HCT116 (cell line): ENCODE results near the gene TKTL1. TPM values are rescaled to one million over a fixed set of nuclear protein-coding genes. Genes with fewer than 3 reads are reported as not detected.

Experiments used
- ATAC-seq: fragments of 200-7000 bp; cut with Tn5 transposase; 2 replicates; pipeline ENCODE4 v1.9.1; 2020; ENCODE audit warnings: mild to moderate bottlenecking, moderate library complexity
- BruUV-seq: library from RNA; stranded (reverse); fragments of 400-500 nt; replicated peaks from 2 replicates; lab custom pipeline; 2021; lab: Mats Ljungman, UMichigan
- CTCF ChIA-PET: fragments of 300-600 bp; sonication (Branson Sonifier 250); formaldehyde crosslinking; loops from one replicate; lab custom pipeline; 2021; ENCODE audit warnings: antibody characterized with exemption; lab: Charles Lee
- POLR2A ChIA-PET: fragments of 300-600, 350-600 bp; sonication (Branson Sonifier 250); formaldehyde crosslinking; loops from one replicate; lab custom pipeline; 2021; ENCODE audit warnings: antibody characterized with exemption; lab: Charles Lee
- RAD21 ChIA-PET, 2 experiments: fragments of 300-600 bp; sonication (Branson Sonifier 250); formaldehyde crosslinking; loops; one replicate each; lab custom pipeline; 2023; ENCODE audit warnings: low total read pairs in 2 of 2; ENCODE audit not compliant: uncharacterized antibody in 2 of 2, unreplicated experiment in 2 of 2, low non-redundant PET in 1 of 2; lab: Charles Lee
- DNase-seq: peaks from one replicate; pipeline ENCODE4 v3.0.0-alpha.2; 2010; ENCODE audit warnings: low read depth, low spot score
- H2AFZ ChIP-seq: fragments of 200-600 bp; shearing (Covaris generic), sonication (generic); 2 replicates; pipeline ENCODE4 v1.6.1; 2017; ENCODE audit warnings: low read depth, mixed run types, mixed read lengths, antibody characterized with exemption, low read length; ENCODE audit not compliant: poor library complexity, severe bottlenecking
- H3K27ac ChIP-seq: 2 replicates; pipeline ENCODE4 v1.5.1; 2012; ENCODE audit warnings: low read depth, low read length
- H3K27me3 ChIP-seq: fragments of 200-600 bp; sonication (generic); 2 replicates; pipeline ENCODE4 v1.6.1; 2016; ENCODE audit warnings: mixed run types, low read length, mixed read lengths; ENCODE audit not compliant: insufficient read depth
- H3K36me3 ChIP-seq, 2 experiments: fragments of 200-500 bp in 1 of 2; fragments of 200-600 bp in 1 of 2; sonication (Bioruptor generic) in 1 of 2; sonication (generic) in 1 of 2; 2 replicates each; pipeline versions ENCODE4 v1.5.1 to v1.6.1; 2014 to 2016; ENCODE audit warnings: low read length in 2 of 2, inconsistent platforms in 1 of 2, mixed read lengths in 1 of 2, mixed run types in 1 of 2; ENCODE audit not compliant: insufficient read depth in 2 of 2, control insufficient read depth in 1 of 2
- H3K4me1 ChIP-seq, 2 experiments: fragments of 200-600 bp in 1 of 2; sonication (generic) in 1 of 2; 2 replicates each; pipeline versions ENCODE4 v1.5.1 to v1.6.1; 2012 to 2017; ENCODE audit warnings: low read length in 2 of 2, inconsistent platforms in 1 of 2, mild to moderate bottlenecking in 1 of 2, mixed read lengths in 1 of 2, mixed run types in 1 of 2, moderate library complexity in 1 of 2; ENCODE audit not compliant: insufficient read depth in 2 of 2, control insufficient read depth in 1 of 2
- H3K4me2 ChIP-seq: fragments of 200-600 bp; sonication (generic); 2 replicates; pipeline ENCODE4 v1.6.1; 2017; ENCODE audit warnings: mixed run types, low read length, mixed read lengths
- H3K4me3 ChIP-seq, 2 experiments: fragments of 200-600 bp in 1 of 2; sonication (generic) in 1 of 2; replicated peaks in 1 of 2; 2 replicates each; pipeline ENCODE4 v1.5.1; 2011 to 2016; ENCODE audit warnings: low read length in 2 of 2, control low read depth in 1 of 2, low read depth in 1 of 2, mild to moderate bottlenecking in 1 of 2, mixed read lengths in 1 of 2, mixed run types in 1 of 2
- H3K79me2 ChIP-seq: fragments of 200-600 bp; sonication (generic); 2 replicates; pipeline ENCODE4 v1.6.1; 2017; ENCODE audit warnings: mild to moderate bottlenecking, mixed run types, low read length, moderate library complexity, mixed read lengths; ENCODE audit not compliant: insufficient read depth
- H3K9ac ChIP-seq: fragments of 200-600 bp; sonication (generic); 2 replicates; pipeline ENCODE4 v1.6.1; 2016; ENCODE audit warnings: low read length, mixed read lengths
- H3K9me2 ChIP-seq: fragments of 200-600 bp; sonication (generic), shearing (Covaris generic); 2 replicates; pipeline ENCODE4 v1.6.1; 2017; ENCODE audit warnings: mixed run types, mild to moderate bottlenecking, moderate library complexity; ENCODE audit not compliant: insufficient read depth
- H3K9me3 ChIP-seq, 2 experiments: fragments of 200-500 bp in 1 of 2; fragments of 200-600 bp in 1 of 2; sonication (Bioruptor generic) in 1 of 2; sonication (generic) in 1 of 2; 2 replicates each; pipeline ENCODE4 v1.6.1; 2014 to 2017; ENCODE audit warnings: low read length in 2 of 2, mixed read lengths in 2 of 2, inconsistent platforms in 1 of 2, low read depth in 1 of 2, mild to moderate bottlenecking in 1 of 2, mixed run types in 1 of 2, moderate library complexity in 1 of 2; ENCODE audit not compliant: control insufficient read depth in 1 of 2, insufficient read depth in 1 of 2
- H4K20me1 ChIP-seq: fragments of 200-600 bp; sonication (generic), shearing (Covaris generic); 2 replicates; pipeline ENCODE4 v1.6.1; 2017; ENCODE audit warnings: mixed run types, mild to moderate bottlenecking, moderate library complexity; ENCODE audit not compliant: insufficient read depth
- EGR1 ChIP-seq: IDR thresholded peaks from 2 replicates; pipeline ENCODE4 v1.6.1; 2012; ENCODE audit warnings: low read depth
- FOSL1 ChIP-seq: IDR thresholded peaks from 2 replicates; pipeline ENCODE4 v1.6.1; 2012; ENCODE audit warnings: low read depth
- POLR2AphosphoS5 ChIP-seq: IDR thresholded peaks from 2 replicates; pipeline ENCODE4 v1.6.1; 2011; ENCODE audit warnings: mild to moderate bottlenecking, low read depth, low read length, moderate library complexity
- RAD21 ChIP-seq: IDR thresholded peaks from 2 replicates; pipeline ENCODE4 v1.6.1; 2012; ENCODE audit warnings: low read depth, mild to moderate bottlenecking
- SIN3A ChIP-seq: IDR thresholded peaks from 2 replicates; pipeline ENCODE4 v1.6.1; 2012; ENCODE audit warnings: low read depth
- SP1 ChIP-seq: IDR thresholded peaks from 2 replicates; pipeline ENCODE4 v1.6.1; 2012; ENCODE audit warnings: low read depth
- TCF7L2 ChIP-seq: IDR thresholded peaks from 2 replicates; pipeline ENCODE4 v1.7.0; 2011; ENCODE audit warnings: borderline replicate concordance, inconsistent platforms; ENCODE audit not compliant: insufficient read depth, insufficient read length; ENCODE audit errors: extremely low read depth
- YY1 ChIP-seq: IDR thresholded peaks from 2 replicates; pipeline ENCODE4 v1.6.1; 2011; ENCODE audit warnings: low read length, low read depth, moderate library complexity, mild to moderate bottlenecking; ENCODE audit not compliant: insufficient replicate concordance; ENCODE audit errors: extremely low read depth
- ZNF274 ChIP-seq: fragments of 200-500 bp; sonication (Bioruptor generic); IDR thresholded peaks from 2 replicates; pipeline ENCODE4 v1.6.1; 2014; ENCODE audit warnings: mild to moderate bottlenecking, low read depth, low read length, inconsistent platforms
- intact Hi-C: fragments of 100-400 bp; cut with micrococcal nuclease; formaldehyde crosslinking; loops from 2 replicates; pipeline ENCODE4 v1.10.0; 2022
- total RNA-seq: library from RNA; stranded (reverse); gene quantifications from one replicate; pipeline ENCODE4 v1.2.1, GENCODE V29; 2021; ENCODE audit not compliant: unreplicated experiment
- TF ChIP-seq, protein P1 (sequence below), 3 experiments: fragments of 200-600 bp in 1 of 3; sonication (generic) in 1 of 3; IDR thresholded peaks in 2 of 3; conservative IDR thresholded peaks in 1 of 3; 2 replicates each; pipeline ENCODE4 v1.5.1; 2012 to 2017; ENCODE audit warnings: low read depth in 2 of 3, low read length in 2 of 3, antibody characterized with exemption in 1 of 3, borderline replicate concordance in 1 of 3, control low read depth in 1 of 3, mild to moderate bottlenecking in 1 of 3, mixed read lengths in 1 of 3, mixed run types in 1 of 3, moderate library complexity in 1 of 3; ENCODE audit not compliant: insufficient read depth in 1 of 3

The TKTL1 gene
- total RNA-seq, 1 experiment from 2014 or later: 0.34 TPM

DNA sequence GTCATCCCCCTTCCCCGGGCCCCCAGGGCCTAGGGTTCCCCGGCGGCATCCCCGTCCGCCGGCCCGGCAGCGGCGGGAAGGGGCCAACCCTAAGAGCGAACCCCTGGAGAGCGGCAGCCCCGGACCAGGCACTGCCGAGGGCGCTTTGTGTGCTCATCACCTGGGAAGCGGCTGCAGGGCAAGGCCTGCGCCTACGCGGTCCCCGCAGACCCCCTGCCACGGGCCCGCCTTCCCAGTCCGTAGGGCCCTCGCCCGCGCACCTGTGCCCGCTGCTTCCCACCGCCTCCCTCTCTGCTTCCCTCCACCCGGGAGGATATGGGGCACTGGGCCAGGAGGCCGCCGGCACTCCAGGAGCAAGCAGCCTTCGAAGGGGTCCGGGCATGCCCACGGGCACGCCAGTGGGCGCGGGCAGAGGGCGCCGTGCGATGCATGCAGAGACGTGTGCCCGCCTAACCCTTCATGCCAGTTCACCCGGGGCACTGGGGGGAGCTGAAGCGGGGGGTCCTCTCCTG, 76.2 kb downstream of the TKTL1 start:
- peaks cover 14 to 54% of the 10 kb centered on the region in 2 experiments for H3K4me1 ChIP-seq
- peak overlapping the region; percentile 48 for H3K4me2 ChIP-seq
- DNase-seq (no peak), ATAC-seq (no peak)
- ChIA-PET CTCF (no interaction called here), POLR2A (no interaction called here), RAD21 (no interaction called here)
- H4K20me1 ChIP-seq: no peaks in the 10 kb centered on the region
- intact Hi-C loops: no loop called here
- BruUV-seq: no TSS peak
- peak overlapping the region in 1 of 2 experiments; percentile 26; a peak in 1 of 4 replicates for H3K4me3 ChIP-seq
- no peak overlapping the region; the same call in 1 of the 2 replicates for H3K9ac ChIP-seq
- H3K79me2 ChIP-seq: peaks cover 40% of the 10 kb centered on the region
- H2AFZ ChIP-seq: no peak overlapping the region
- peak overlapping the region; percentile 53 for H3K27ac ChIP-seq
- H3K9me3 ChIP-seq: no peaks in the 10 kb centered on the region
- H3K27me3 ChIP-seq: no peaks in the 10 kb centered on the region
- no peaks in the 10 kb centered on the region for H3K9me2 ChIP-seq
- peaks cover 6 to 11% of the 10 kb centered on the region in 2 experiments; a peak in 2 of 4 replicates for H3K36me3 ChIP-seq
- TF ChIP-seq EGR1 (no peak), RAD21 (no peak), FOSL1 (no peak), YY1 (no peak), TCF7L2 (no peak), SIN3A (no peak), ZNF274 (no peak), POLR2AphosphoS5 (no peak), SP1 (no peak)
- TF ChIP-seq, protein P1, sequence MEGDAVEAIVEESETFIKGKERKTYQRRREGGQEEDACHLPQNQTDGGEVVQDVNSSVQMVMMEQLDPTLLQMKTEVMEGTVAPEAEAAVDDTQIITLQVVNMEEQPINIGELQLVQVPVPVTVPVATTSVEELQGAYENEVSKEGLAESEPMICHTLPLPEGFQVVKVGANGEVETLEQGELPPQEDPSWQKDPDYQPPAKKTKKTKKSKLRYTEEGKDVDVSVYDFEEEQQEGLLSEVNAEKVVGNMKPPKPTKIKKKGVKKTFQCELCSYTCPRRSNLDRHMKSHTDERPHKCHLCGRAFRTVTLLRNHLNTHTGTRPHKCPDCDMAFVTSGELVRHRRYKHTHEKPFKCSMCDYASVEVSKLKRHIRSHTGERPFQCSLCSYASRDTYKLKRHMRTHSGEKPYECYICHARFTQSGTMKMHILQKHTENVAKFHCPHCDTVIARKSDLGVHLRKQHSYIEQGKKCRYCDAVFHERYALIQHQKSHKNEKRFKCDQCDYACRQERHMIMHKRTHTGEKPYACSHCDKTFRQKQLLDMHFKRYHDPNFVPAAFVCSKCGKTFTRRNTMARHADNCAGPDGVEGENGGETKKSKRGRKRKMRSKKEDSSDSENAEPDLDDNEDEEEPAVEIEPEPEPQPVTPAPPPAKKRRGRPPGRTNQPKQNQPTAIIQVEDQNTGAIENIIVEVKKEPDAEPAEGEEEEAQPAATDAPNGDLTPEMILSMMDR (IDR thresholded peaks at IDR 0.05 in 2 of 3, conservative IDR thresholded peaks at IDR 0.05 in 1 of 3; ENCODE audit: borderline replicate concordance in 1 of 3, insufficient read depth in 1 of 3, low read depth in 2 of 3, low read length in 2 of 3): no peak
